Measurements from ENCODE around the gene LCN6.

- TF ChIP-seq, protein P1, sequence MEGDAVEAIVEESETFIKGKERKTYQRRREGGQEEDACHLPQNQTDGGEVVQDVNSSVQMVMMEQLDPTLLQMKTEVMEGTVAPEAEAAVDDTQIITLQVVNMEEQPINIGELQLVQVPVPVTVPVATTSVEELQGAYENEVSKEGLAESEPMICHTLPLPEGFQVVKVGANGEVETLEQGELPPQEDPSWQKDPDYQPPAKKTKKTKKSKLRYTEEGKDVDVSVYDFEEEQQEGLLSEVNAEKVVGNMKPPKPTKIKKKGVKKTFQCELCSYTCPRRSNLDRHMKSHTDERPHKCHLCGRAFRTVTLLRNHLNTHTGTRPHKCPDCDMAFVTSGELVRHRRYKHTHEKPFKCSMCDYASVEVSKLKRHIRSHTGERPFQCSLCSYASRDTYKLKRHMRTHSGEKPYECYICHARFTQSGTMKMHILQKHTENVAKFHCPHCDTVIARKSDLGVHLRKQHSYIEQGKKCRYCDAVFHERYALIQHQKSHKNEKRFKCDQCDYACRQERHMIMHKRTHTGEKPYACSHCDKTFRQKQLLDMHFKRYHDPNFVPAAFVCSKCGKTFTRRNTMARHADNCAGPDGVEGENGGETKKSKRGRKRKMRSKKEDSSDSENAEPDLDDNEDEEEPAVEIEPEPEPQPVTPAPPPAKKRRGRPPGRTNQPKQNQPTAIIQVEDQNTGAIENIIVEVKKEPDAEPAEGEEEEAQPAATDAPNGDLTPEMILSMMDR (IDR thresholded peaks at IDR 0.05), result no peak
- TF ChIP-seq POLR2AphosphoS5 (IDR thresholded peaks at IDR 0.05), result no peak
Observed at GRCh38 chr9:136739509-136739908, 8.8 kb downstream of the LCN6 start.

All from upper lobe of left lung (tissue), 4 donors.